GM21723 (cell line): ENCODE results near the gene BTBD8.

Experiments used
- ATAC-seq: cut with Tn5 transposase; IDR thresholded peaks from one replicate; pipeline ENCODE4 v1.9.1; 2021; ENCODE audit warnings: mild to moderate bottlenecking, moderate library complexity; ENCODE audit not compliant: unreplicated experiment

BTBD8 gene

DNA sequence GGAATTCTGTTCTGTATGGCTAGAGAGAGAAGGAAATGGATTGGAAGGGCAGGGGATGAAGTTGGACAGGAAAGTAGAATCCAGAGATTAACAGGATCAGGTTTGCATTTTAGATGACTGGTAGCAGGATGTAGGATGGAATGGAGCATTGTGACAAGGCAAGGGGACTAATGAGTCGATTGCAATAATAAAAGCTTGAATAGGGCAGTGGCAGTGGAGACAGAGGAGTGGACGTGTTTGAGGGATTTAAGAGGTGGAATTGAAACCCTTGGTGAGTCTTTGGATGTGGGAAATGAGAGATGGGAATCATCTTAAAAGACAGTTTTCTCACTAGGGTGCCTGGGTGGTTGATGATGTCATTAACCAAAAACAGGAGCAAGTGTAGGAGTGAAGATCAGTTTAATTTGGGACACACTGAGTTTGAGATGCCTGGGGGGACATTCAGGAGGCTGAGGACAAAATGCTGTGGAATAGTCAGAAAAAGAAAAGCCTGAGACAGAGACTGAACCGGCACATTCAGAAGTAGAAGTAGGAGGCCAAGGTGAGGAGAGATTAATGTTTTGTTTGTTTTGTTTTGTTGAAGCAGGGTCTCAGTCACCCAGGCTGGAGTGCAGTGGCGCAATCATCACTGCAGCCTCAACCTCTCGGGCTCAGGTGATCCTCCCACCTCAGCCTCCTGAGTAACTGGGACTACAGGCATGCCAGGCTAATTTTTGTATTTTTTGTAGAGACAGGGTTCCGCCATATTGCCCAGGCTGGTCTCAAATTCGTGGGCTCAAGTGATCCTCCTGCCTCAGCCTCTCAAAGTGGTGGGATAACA, 108.5 kb downstream of the BTBD8 start:
- no peak for ATAC-seq

DNA sequence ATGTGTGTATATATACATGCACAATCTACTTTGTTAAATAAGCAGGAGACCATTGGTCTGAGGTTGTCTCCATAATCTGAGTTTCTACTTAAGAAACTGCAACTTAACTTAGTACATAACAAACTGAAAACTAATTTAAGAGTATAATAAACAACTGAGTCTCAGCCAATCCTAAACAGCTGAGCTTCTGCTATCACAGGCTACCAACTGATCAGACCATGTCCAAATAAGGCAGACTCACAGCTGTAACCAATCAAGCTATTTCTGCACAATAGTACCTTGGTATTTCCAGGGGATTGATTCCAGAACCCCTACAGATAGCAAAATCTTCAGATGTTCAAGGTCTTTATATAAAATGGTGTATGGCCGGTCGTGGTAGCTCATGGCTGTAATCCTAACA, 111.6 kb downstream of the BTBD8 start:
- ATAC-seq: no peak

DNA sequence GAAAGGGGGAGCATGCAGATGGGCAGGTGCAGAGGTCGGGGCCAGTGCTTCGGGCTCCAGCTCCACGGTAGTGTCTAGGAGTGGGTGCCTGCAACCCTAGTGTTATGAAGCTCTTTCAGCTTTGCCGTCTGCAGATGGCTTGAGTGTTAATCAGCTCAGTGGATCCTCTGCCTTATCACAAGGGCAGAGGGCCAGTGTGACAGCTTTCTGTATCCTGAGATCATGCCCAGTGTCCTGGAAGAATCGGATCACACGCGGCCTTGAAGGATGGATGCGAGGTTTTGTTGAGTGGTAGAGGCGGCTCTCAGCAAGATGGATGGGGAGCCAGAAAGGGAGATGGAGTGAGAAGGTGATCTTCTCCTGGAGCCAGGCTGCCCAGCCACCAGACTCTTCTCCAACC, 112.1 kb downstream of the BTBD8 start:
- no peak for ATAC-seq

DNA sequence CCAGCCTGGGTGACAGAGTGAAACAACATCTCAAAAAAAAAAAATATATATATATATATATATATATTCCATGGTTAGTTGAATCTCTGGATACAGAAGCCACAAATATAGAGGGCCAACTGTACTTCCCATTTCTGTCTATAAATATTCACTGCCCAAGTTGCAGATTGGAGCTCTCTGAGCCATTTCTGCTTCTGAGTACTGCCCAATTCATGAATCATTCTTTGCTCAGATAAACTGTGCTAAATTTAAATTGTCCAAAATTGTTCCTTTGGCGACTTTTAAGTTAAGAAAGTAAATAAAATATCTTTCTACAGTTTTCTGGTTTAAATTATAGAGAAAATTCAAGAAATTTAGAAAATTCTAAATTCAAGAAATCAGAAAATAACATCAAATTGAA, 114.4 kb downstream of the BTBD8 start:
- ATAC-seq: no peak

DNA sequence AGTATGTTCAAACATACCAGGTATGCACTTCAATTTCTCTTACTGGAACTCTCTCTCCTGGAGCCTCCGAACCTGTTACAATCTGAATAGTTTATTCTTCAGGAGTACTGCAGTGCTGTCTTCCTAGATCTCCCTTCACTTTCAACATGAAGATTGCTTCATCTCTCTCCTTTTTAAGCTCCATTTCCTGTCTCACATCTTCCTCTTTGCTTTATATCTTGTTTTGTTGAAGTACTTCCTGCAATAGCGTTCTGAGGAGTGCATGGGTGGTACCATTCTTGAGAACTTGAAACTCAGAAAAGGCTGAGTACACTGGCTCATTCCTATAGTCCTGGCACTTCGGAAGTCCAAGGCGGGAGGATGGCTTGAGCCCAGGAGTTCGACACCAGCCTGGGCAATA, 121.8 kb downstream of the BTBD8 start:
- no peak for ATAC-seq

DNA sequence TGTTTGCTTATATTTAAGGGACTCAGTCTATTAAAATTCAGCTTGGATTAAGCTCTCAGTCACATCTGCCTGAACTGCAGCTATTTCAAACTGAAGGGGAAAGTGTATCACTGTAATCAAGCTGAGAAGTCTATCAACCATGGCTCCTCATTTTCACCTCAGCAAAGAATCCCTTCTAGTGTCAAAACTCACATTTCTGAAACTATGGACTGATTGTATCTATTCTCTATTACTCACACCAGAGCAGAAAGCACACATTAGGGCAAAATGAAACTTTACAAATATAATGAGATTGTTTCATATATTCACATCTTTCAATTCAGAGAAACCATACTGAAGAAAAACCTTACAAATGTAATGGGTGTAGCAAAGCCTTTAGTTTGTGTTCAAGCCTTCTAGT, 123.0 kb downstream of the BTBD8 start:
- no peak for ATAC-seq

DNA sequence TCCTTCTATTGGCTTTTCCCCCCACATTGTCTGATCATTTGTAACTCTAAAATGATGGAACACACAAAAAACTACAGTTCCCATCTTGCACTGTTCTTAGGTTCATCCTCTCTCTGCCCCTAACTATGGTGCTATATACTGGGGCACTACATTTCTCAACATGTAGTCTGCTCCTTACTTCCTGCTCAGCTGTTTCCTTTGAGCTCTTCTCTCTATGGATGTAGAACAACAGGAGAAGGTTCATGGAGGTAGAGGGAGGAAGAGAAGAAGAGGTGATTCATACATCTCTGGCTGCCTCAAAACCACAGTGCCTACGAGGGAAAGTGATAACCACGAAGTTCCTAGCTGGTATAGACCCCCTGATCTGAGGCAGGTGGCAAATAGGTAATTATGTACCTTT, 130.6 kb downstream of the BTBD8 start:
- ATAC-seq: no peak

DNA sequence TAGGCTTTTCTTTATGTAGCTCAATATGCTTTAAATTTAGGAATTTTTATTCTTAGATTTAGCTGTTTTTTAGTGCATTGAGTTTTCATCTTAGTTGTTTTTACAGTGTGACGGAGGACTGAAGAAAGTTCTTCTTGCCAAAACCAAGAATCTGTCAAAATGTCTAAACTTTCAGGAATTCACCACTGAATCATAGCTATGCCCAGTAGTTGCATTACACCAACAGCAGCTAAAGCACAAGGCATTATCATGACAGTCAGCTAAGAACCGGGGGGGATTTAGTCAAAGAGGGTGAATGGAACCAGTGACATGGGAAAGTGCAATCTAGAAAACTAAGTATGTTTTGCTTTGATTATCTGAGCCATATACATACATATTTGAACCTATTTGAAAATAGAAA, 131.0 kb downstream of the BTBD8 start:
- no peak for ATAC-seq

DNA sequence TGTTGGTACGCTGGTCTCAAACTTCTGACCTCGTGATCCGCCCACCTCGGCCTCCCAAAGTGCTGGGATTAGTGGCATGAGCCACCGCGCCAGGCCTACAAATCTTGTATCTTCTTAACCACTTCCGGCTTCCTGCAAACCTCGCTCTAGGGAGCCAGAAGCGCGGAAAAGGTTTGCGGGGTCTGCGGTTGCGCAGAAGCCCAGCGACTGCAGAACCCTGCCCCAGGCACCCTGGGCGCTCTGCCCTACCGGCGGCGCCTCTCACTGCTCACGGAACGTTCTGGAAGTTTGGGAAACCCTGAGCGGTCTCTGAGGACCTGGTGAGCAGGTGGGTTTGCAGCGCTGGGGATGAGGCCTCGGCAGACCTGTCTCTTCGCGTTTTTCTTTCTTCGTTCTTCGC, 137.6 kb downstream of the BTBD8 start, which contains the start of gene C1orf146:
Gene C1orf146, plus strand, starts transcription at position 195 of the 400 bp plus-strand sequence. CDS start 13,506 bp downstream, outside the sequence.
- ATAC-seq: no peak

DNA sequence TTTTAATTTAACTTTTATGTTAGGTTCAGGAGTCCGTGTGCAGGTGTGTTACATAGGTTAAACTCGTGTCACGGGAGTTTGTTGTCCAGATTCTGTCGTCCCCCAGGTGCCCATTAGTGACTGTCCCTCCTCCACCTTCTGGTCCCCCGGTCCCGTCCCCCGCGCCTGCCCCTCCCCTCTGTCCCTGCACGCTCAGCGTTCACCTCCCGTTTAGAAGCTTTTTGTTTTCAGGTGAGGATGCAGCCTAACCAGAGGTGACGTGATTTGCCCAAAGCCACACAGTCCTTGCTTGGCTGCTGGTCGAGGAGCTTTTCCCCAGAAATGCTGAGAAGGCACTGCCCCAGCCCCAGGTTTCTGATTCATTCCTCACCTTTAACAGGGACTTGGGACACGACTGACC, 138.4 kb downstream of the BTBD8 start:
- ATAC-seq: no peak

DNA sequence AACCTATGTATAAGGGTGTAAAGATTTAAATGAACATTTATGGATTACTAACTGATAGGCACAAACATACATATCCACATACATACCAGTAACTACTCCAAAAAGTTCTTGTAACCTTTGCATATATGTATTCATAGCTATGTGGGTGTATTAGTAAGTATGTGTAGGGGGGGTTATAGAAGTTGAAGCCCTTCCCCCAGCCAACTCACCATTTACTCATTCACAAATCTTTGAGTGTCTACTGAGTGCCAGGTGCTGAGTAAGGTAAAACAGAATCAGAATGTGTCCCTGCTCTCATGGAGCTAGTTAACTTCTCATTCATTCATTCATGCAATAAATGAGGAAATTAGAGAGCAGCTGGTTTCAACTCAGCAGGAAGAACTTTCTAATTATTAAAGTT, 138.9 kb downstream of the BTBD8 start:
- ATAC-seq: no peak

DNA sequence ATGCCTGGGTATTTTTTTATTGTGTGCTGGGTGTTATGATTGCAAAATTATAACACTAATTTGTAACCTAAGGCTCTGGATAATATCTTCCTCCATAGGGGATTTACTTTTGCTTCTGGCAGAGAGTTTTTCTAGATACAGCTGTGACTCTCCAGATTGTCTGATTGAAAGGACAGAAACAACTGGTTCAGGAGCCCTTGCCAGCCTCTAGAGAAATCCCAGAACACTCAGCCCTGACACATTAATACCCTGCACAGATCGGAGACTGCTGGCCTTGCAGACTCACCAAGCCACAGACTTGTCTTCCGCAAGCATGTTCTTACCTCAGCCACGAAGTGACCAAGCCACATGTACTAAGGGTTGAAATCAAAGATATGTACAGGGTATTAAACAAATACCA, 148.3 kb downstream of the BTBD8 start:
- no peak for ATAC-seq

DNA sequence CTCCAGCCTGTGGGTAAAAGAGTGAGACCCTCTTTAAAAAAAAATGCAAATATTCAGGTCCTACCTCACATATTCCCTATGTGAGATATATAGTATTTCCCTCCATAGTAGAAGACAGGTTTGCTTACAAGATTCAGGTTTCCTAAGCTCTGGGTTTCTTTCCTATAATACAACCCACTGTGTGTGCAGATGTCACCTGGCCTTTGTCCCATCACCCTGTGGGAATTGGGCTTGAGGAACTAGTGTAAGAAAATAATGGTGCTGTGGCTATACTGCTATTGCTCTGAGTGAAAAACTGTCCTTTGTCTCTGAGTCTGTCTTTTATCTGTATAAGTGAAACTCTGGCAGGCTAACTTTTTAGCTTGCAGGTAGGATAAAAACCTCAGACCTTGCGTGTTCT, 150.6 kb downstream of the BTBD8 start:
- no peak for ATAC-seq
